GM19025 (cell line): ENCODE results near the gene CD300A.

Experiments used
- ATAC-seq: cut with Tn5 transposase; IDR thresholded peaks from one replicate; pipeline ENCODE4 v1.9.1; 2021; ENCODE audit warnings: mild to moderate bottlenecking, low read depth, moderate library complexity; ENCODE audit not compliant: unreplicated experiment

CD300A gene

DNA sequence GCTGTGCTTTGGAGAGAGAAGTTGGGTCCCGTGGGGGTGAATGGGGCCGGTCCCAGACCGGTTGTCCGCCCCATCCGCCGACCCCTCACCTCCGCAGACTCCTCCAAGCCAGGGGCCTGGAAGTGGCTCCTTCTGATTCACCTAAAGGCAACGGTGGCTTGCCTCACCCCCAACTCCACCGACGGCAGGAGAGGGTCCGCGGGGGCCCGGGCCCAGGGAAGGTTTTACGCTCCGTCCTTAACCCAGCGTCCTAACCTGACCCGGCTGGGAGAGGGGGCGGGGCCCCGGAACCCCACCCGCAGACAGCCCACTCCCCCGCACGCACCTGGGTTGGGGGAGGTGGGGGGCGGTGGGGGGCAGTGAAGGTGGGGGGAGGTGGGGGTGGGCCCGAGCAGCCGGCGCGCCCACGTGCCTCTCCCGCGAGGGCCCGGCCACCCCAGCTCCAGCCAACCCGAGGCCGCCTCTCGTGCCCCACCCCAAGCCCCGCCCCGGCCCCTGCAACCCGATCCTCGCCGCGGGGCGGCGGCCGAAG is 12.7 kb upstream of the CD300A start:
- peak; percentile 23 for ATAC-seq

- ATAC-seq: peak; percentile 94
Measured at GRCh38 chr17:74454197-74455024, 12.0 kb upstream of the CD300A start.

GRCh38 chr17:74455025-74455545 is 11.3 kb upstream of the CD300A start:
- ATAC-seq: no peak

DNA sequence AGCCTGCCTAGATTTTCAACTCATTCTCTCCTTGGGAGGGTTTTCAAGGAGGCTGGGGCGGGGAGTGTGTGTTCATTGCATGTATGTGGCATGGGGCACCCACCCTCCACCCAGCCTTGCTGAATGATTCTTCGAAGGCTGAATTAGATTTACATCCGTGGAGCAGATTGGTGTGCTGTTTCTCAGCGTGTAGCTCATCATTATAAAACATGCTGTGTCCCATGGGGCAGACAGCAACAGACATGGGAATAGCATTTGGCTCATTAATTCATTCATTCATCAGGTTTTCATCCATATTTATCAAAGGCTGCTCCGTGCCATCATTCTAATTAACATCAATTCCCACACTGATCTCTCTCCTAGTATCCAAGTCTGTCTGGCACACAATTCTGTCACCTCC is 10.6 kb upstream of the CD300A start:
- ATAC-seq: no peak

- no peak for ATAC-seq
Measured at GRCh38 chr17:74457146-74457819, 9.2 kb upstream of the CD300A start.

DNA sequence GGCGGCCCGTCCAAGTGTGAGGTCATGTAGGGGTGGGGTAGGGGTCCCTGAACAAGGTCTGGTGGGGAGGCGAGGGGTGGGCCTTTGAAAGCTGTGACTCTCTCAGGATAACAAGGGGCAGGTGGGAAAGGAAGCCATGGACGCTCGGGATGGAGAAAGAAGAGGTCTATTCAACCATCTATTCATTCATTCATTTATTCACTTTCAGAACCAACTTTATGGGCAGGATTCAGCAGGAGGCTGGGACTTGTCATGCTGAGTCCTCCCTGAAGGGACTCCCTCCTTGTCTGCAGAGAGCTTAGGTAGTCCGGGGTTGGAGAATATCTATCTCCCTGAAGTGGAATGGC is 8.6 kb upstream of the CD300A start:
- no peak for ATAC-seq

- ATAC-seq: no peak
Measured at GRCh38 chr17:74458835-74459234, 7.6 kb upstream of the CD300A start.

GRCh38 chr17:74459622-74460021 is 6.8 kb upstream of the CD300A start:
- no peak for ATAC-seq

- no peak for ATAC-seq
Measured at GRCh38 chr17:74460241-74460640, 6.2 kb upstream of the CD300A start.

DNA sequence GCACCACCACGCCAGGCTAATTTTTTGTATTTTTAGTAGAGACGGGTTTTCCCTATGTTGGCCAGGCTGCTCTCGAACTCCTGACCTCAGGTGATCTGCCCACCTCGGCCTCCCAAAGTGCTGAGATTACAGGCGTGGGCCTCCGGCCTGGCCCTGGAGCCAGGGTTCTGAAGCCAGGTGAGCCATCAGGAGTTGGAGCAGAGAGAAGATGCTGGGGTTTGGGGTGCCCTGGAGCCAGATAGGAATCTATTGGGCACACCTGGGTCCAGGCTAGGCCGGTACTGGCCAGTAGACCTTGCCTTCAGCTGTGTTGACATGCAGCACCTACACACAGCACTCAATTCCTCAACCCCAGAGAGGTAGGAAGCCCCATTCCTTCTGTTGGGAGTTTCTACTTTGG is 5.4 kb upstream of the CD300A start:
- ATAC-seq: no peak

GRCh38 chr17:74461611-74462010 is 4.8 kb upstream of the CD300A start:
- ATAC-seq: no peak

DNA sequence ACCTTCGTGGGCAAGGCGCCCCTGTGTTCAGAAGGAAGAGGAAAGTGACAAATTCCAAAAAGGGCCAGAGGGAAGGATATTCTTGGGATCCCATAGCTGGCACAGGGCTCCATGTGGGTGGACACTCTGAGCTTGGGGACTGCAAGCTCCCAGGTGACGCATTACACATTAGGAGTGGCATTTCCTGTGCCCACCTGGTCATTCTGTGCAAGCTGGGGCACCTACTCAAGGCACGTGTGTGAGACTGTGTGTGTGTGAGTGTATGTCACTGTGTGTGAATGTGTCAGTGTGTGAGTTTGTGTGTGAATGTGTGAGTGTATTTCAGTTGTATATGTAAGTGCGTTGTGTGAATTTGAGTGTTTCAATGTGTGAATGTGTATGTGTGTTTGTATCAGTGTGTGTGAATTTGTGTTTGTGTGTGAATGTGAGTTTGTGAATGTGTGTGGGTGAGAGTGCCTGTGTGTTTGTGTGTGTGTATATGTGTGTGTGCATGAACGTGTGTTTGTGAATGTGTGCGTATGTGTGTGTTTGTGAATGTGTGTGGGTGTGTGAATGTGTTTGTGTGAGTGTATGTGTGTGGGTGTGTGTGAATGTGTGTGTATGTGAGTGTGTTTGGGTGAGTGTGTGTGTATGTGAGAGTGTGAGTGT is 1.6 kb upstream of the CD300A start:
- ATAC-seq: no peak

- no peak for ATAC-seq
Measured at GRCh38 chr17:74465378-74466110, 890 bp upstream of the CD300A start.

DNA sequence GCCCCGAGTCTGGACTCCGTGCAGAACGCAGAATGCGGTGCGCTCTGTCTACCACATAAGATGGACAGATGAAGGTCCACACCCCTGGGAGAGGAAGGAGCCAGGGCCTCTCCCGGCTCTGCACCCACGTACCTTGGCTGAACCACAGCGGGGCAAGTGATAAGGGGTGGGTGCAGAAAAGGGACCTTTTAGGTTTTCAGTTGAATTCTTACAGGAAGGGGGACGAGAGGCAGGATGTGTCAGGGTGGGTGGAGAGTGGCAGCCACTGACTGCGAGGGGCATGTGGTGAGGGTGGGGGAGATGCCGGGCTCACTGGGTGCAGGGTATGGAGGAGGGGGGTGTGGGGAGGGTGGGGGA is 372 bp downstream of the CD300A start:
- no peak for ATAC-seq

- ATAC-seq: peak; percentile 61
Measured at GRCh38 chr17:74467221-74467951, 952 bp downstream of the CD300A start.

DNA sequence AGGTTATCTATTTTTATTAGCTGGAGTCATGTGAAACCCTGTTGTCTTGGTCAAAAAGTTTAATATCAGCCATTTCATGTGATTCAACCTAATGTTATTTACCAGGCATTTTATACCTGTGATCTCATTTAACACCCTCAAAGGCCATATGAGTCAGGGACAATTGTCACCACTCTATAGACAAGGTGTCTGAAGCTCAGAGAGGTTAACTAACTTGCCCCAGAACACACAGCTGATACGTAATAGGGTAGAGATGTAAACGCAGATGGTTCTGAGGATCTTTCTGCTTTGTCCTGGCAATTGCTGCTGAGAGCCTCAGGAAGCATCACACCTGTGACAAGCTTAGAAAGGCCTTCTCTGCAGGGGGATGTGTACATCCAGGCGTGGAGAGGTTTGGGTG is 4.9 kb downstream of the CD300A start:
- no peak for ATAC-seq

- no peak for ATAC-seq
Measured at GRCh38 chr17:74472890-74473289, 6.5 kb downstream of the CD300A start.

GRCh38 chr17:74473294-74473693 is 6.9 kb downstream of the CD300A start:
- no peak for ATAC-seq

GRCh38 chr17:74474043-74474792 is 7.8 kb downstream of the CD300A start:
- no peak for ATAC-seq
